ENCODE measurements around the gene CYB561D2. TPM values are rescaled to one million over a fixed set of nuclear protein-coding genes. Genes with fewer than 3 reads are reported as not detected.

CYB561D2 gene
- total and polyA plus RNA-seq, 9 of the 15 experiments (the other 6 are each of a cell fraction or from before 2014, with no cell fraction given) = 4.2 to 16.6 (median 9.4) TPM

DNA sequence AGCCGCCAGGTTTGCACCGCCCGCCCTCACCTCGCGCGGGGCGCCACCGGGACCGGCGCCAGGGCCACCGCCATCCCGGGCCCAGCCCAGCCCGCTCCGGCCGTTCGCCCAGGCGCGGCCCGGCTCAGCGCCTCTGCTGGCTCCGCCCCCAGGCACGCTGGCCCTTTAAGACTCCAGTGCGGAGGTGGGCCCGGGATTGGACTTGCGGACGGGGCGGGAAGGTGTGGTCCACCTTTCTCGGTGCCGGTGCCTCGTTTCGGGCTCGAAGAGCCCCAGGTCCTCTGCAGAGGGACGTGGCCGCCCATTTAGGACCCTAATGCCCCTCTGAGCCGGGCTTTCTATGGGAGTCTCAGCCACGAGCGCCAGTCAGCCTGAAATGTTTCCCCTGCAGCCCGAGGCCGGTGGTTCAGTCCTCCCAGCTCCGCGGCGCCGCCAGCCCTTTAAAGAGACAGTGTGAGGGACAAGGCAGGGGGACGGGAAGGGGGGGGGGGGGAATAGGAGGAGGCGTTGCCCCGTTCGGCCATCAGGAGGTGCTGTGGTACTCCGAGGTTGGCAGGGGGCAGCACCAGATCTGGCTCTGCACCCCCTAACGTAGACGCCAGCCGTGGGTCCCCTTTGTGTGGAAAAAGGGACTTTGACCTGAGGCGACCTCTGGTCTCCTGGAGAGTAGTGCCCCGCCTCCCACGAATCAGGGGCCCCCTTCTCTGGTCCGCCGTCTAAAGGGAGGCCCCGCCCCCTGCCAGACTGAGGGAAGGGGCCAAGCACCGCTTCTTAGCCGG lies 29.1 kb upstream of the CYB561D2 start (continued):
- TF ChIP-seq TOE1 (IDR thresholded peaks at IDR 0.05; ENCODE audit: borderline replicate concordance) (peak; percentile 100), TOE1 (CRISPR knock-in tag; IDR thresholded peaks at IDR 0.05; ENCODE audit: borderline replicate concordance, low read depth) (no peak), MAFK (IDR thresholded peaks at IDR 0.05; ENCODE audit: low read length) (no peak), E2F3 (CRISPR knock-in tag; IDR thresholded peaks at IDR 0.05) (no peak), RBBP5 (IDR thresholded peaks at IDR 0.05; ENCODE audit: borderline replicate concordance, insufficient read depth, low read length, poor library complexity, severe bottlenecking) (peak; percentile 64), SIX5 (IDR thresholded peaks at IDR 0.05; ENCODE audit: borderline replicate concordance in 1 of 2, insufficient read depth in 1 of 2, low read depth in 1 of 2, low read length in 2 of 2) (peak; percentile 17 to 36; a peak in 2 of 4 replicates), WHSC1 (IDR thresholded peaks at IDR 0.05; ENCODE audit: low read length) (no peak), PTRF (tag; IDR thresholded peaks at IDR 0.05) (no peak), SMAD1 (IDR thresholded peaks at IDR 0.05; ENCODE audit: low read depth, low read length, partially characterized antibody) (peak; percentile 30), BRCA1 (IDR thresholded peaks at IDR 0.05) (no peak), BRCA1 (CRISPR knock-in tag; IDR thresholded peaks at IDR 0.05) (no peak), ZNF41 (CRISPR knock-in tag; conservative IDR thresholded peaks at IDR 0.05) (no peak), EP300 (IDR thresholded peaks at IDR 0.05; ENCODE audit: low read length) (0 out of 2 replicates have a peak, but pooled peaks have one; percentile 24), TGIF2 (CRISPR knock-in tag; IDR thresholded peaks at IDR 0.05) (no peak), ZNF121 (CRISPR knock-in tag; conservative IDR thresholded peaks at IDR 0.05) (no peak), ADNP (tag; IDR thresholded peaks at IDR 0.05) (no peak), TCF3 (CRISPR knock-in tag; IDR thresholded peaks at IDR 0.05) (no peak), MAZ (CRISPR knock-in tag; conservative IDR thresholded peaks at IDR 0.05 in 1 of 2, IDR thresholded peaks at IDR 0.05 in 1 of 2) (peak; percentile 27 to 80; a peak in 3 of 4 replicates), KLF16 (IDR thresholded peaks at IDR 0.05) (no peak), ZSCAN29 (IDR thresholded peaks at IDR 0.05) (no peak)
- TF ChIP-seq, protein P1, sequence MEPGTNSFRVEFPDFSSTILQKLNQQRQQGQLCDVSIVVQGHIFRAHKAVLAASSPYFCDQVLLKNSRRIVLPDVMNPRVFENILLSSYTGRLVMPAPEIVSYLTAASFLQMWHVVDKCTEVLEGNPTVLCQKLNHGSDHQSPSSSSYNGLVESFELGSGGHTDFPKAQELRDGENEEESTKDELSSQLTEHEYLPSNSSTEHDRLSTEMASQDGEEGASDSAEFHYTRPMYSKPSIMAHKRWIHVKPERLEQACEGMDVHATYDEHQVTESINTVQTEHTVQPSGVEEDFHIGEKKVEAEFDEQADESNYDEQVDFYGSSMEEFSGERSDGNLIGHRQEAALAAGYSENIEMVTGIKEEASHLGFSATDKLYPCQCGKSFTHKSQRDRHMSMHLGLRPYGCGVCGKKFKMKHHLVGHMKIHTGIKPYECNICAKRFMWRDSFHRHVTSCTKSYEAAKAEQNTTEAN (CRISPR knock-in tag; IDR thresholded peaks at IDR 0.05) = no peak
- TF ChIP-seq, protein P2, sequence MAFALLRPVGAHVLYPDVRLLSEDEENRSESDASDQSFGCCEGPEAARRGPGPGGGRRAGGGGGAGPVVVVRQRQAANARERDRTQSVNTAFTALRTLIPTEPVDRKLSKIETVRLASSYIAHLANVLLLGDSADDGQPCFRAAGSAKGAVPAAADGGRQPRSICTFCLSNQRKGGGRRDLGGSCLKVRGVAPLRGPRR (CRISPR knock-in tag; IDR thresholded peaks at IDR 0.05) = no peak
- TF ChIP-seq, protein P3, sequence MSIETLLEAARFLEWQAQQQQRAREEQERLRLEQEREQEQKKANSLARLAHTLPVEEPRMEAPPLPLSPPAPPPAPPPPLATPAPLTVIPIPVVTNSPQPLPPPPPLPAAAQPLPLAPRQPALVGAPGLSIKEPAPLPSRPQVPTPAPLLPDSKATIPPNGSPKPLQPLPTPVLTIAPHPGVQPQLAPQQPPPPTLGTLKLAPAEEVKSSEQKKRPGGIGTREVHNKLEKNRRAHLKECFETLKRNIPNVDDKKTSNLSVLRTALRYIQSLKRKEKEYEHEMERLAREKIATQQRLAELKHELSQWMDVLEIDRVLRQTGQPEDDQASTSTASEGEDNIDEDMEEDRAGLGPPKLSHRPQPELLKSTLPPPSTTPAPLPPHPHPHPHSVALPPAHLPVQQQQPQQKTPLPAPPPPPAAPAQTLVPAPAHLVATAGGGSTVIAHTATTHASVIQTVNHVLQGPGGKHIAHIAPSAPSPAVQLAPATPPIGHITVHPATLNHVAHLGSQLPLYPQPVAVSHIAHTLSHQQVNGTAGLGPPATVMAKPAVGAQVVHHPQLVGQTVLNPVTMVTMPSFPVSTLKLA (conservative IDR thresholded peaks at IDR 0.05) = peak; percentile 77 to 87
- TF ChIP-seq, protein P4, sequence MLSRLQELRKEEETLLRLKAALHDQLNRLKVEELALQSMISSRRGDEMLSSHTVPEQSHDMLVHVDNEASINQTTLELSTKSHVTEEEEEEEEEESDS (CRISPR knock-in tag; IDR thresholded peaks at IDR 0.05) = no peak
- TF ChIP-seq, protein P5, sequence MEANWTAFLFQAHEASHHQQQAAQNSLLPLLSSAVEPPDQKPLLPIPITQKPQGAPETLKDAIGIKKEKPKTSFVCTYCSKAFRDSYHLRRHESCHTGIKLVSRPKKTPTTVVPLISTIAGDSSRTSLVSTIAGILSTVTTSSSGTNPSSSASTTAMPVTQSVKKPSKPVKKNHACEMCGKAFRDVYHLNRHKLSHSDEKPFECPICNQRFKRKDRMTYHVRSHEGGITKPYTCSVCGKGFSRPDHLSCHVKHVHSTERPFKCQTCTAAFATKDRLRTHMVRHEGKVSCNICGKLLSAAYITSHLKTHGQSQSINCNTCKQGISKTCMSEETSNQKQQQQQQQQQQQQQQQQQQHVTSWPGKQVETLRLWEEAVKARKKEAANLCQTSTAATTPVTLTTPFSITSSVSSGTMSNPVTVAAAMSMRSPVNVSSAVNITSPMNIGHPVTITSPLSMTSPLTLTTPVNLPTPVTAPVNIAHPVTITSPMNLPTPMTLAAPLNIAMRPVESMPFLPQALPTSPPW (CRISPR knock-in tag; IDR thresholded peaks at IDR 0.05) = peak; percentile 95
